Peyer's patch (tissue), 4 donors: Measurements from ENCODE around the gene PACSIN2. TPM values are rescaled to one million over a fixed set of nuclear protein-coding genes. Genes with fewer than 3 reads are reported as not detected.

Experiments
- DNase-seq, 3 donors: peaks; one replicate each; pipeline ENCODE4 v3.0.0-alpha.2; 2017 to 2019
- H3K27ac ChIP-seq, 4 donors: fragments of 200-600 bp; sonication (generic); one replicate each; pipeline ENCODE4 v1.5.1; 2016 to 2019
- H3K27me3 ChIP-seq, 2 donors: fragments of 200-600 bp; sonication (generic); one replicate each; pipeline ENCODE4 v1.5.1; 2019
- H3K36me3 ChIP-seq, 3 donors: fragments of 200-600 bp; sonication (generic); one replicate each; pipeline ENCODE4 v1.5.1; 2016 to 2019
- H3K4me1 ChIP-seq, 4 donors: fragments of 200-600 bp; sonication (generic); one replicate each; pipeline ENCODE4 v1.5.1; 2016 to 2019
- H3K4me3 ChIP-seq, 4 donors: fragments of 200-600 bp; sonication (generic); 1 replicate in 3 of 4; 2 replicates in 1 of 4; pipeline ENCODE4 v1.5.1; 2016 to 2019; ENCODE audit warnings: mild to moderate bottlenecking in 1 of 4
- H3K9me3 ChIP-seq, 4 donors: fragments of 200-600 bp; sonication (generic); one replicate each; pipeline ENCODE4 v1.5.1; 2016 to 2019; ENCODE audit warnings: mild to moderate bottlenecking in 1 of 4
- CTCF ChIP-seq, 6 experiments: fragments of 450-650 bp in 4 of 6; fragments of 200-600 bp in 2 of 6; sonication (generic) in 1 of 6; IDR thresholded peaks; one replicate each; pipeline ENCODE4 v1.5.1; 2017 to 2019; ENCODE audit warnings: antibody characterized with exemption in 6 of 6, mild to moderate bottlenecking in 3 of 6, moderate library complexity in 1 of 6
- POLR2A ChIP-seq, 2 donors: fragments of 450-650 bp; IDR thresholded peaks; one replicate each; pipeline ENCODE4 v1.5.1; 2017; ENCODE audit warnings: antibody characterized with exemption in 2 of 2, mild to moderate bottlenecking in 2 of 2, moderate library complexity in 2 of 2
- total RNA-seq, 4 donors: library from RNA; depleted of rRNA; stranded (reverse); fragments of >200 nt; gene quantifications; one replicate each; pipeline ENCODE4 v1.1.0, GENCODE V29; 2016

Gene PACSIN2
- total RNA-seq, 4 donors from 2014 or later = 58.0 to 149 (median 110) TPM

DNA sequence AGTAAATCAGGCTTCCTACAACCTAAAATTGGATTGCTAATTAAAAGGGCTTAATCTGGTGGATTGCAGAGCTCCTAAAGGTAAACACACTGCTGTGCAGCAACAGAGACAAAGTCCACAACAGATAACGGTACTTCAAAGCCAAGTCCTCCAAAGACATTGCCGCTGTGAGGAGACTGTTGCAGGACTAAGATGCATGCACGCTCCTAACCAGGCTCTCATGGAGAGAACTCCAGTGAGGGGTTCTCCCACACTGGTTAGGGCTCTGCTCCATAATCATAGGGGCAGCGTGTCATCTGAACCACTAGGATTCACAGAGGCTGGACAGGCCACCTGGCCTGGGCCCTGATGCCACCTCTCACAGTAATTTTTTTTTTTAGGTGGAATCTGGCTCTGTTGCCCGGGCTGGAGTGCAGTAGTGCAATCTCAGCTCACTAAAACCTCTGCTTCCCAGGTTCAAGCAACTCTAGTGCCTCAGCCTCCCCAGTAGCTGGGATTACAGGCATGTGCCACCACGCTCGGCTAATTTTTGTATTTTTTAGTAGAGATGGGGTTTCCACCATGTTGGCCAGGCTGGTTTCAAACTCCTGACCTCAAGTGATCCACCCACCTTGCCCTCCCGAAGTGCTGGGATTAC lies 101.0 kb downstream of the PACSIN2 start:
- no peaks in the 10 kb centered on the region for H3K27me3 ChIP-seq
- peak in 1 of 3 donors; percentile 74 for DNase-seq
- H3K36me3 ChIP-seq = peaks cover 0 to 28% (median 0%) of the 10 kb centered on the region in 3 donors
- H3K9me3 ChIP-seq = no peaks in the 10 kb centered on the region
- H3K4me3 ChIP-seq = no peak overlapping the region
- H3K27ac ChIP-seq = peak overlapping the region in 1 of 4 donors; percentile 25
- no peak for TF ChIP-seq POLR2A (IDR thresholded peaks at IDR 0.05)
- no peak for TF ChIP-seq CTCF (IDR thresholded peaks at IDR 0.05)
- H3K4me1 ChIP-seq = peaks cover 0 to 16% (median 2%) of the 10 kb centered on the region in 4 donors

- H3K4me3 ChIP-seq = no peak overlapping the region
- peaks cover 0 to 28% (median 2%) of the 10 kb centered on the region in 4 donors for H3K4me1 ChIP-seq
Observed at GRCh38 chr22:42912059-42912458, 102.9 kb downstream of the PACSIN2 start.

GRCh38 chr22:42910221-42910942 lies 104.6 kb downstream of the PACSIN2 start:
- TF ChIP-seq CTCF (IDR thresholded peaks at IDR 0.05) (no peak), POLR2A (IDR thresholded peaks at IDR 0.05) (no peak)
- no peak for DNase-seq
- no peaks in the 10 kb centered on the region for H3K9me3 ChIP-seq
- H3K27me3 ChIP-seq = no peaks in the 10 kb centered on the region
- peaks cover 0 to 37% (median 0%) of the 10 kb centered on the region in 3 donors for H3K36me3 ChIP-seq
- H3K4me3 ChIP-seq = no peak overlapping the region
- peaks cover 0 to 42% (median 2%) of the 10 kb centered on the region in 4 donors for H3K4me1 ChIP-seq
- peak overlapping the region in 1 of 4 donors; percentile 44 for H3K27ac ChIP-seq

More at GRCh38 chr22:42912059-42912458, 102.9 kb downstream of the PACSIN2 start:
- Histone ChIP-seq H3K9me3 (no peaks in the 10 kb centered on the region), H3K27me3 (no peaks in the 10 kb centered on the region), H3K36me3 (peaks cover 0 to 37% (median 0%) of the 10 kb centered on the region in 3 donors), H3K27ac (no peak overlapping the region)
- DNase-seq = no peak
- TF ChIP-seq CTCF (IDR thresholded peaks at IDR 0.05) (no peak), POLR2A (IDR thresholded peaks at IDR 0.05) (no peak)

DNA sequence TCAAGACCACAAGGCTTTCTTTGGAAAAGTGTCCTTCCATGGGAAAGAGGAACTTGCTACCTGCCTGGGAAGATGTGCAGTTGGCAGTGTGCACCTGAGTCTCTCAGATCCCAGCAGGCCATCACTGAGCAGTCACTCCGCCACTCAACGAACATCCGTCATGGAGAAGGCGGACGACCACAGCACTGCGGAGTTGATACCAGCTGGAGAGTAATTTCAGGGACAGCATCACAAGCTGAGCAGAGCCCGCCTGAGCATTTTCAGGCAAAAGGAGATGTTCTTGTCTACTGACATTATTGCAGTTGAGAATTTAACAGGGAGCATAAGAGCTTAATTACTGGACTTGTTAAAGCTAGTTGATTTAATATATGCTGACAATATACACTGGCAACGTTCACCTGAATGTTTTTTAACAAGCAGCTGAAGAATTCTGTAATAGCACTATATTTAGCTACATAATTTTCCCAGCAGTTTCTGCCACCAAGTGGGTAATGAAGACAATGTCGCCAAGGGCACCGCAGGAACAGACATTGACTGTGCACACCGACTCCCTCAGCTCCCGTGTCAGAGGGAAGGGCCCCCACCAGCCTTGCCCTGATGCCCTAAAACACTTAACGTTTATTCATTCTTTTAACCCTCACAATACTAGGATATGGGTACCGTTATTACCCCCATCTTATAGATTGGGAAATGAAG lies 105.4 kb downstream of the PACSIN2 start:
- Histone ChIP-seq H3K9me3 (no peaks in the 10 kb centered on the region), H3K27me3 (no peaks in the 10 kb centered on the region), H3K36me3 (peaks cover 0 to 37% (median 0%) of the 10 kb centered on the region in 3 donors), H3K4me3 (no peak overlapping the region), H3K27ac (peak overlapping the region in 1 of 4 donors; percentile 44), H3K4me1 (peaks cover 0 to 39% (median 2%) of the 10 kb centered on the region in 4 donors)
- DNase-seq = no peak
- TF ChIP-seq POLR2A (IDR thresholded peaks at IDR 0.05) (no peak), CTCF (IDR thresholded peaks at IDR 0.05) (no peak)

GRCh38 chr22:42908374-42908746 lies 106.6 kb downstream of the PACSIN2 start:
- DNase-seq = no peak
- Histone ChIP-seq H3K4me1 (peaks cover 0 to 29% (median under 1%) of the 10 kb centered on the region in 4 donors), H3K27ac (peak overlapping the region in 2 of 4 donors; percentile 7 to 44), H3K27me3 (no peaks in the 10 kb centered on the region), H3K4me3 (no peak overlapping the region), H3K36me3 (peaks cover 0 to 37% (median 0%) of the 10 kb centered on the region in 3 donors), H3K9me3 (no peaks in the 10 kb centered on the region)
- TF ChIP-seq CTCF (IDR thresholded peaks at IDR 0.05) = no peak
